Kidney tubule cell (primary cell): Measurements from ENCODE around the gene BCAR3.
A peak's percentile ranks its signal among the peaks of the same experiment; 100 is the strongest.
"Not testable (repeated sequence)": the region's sequence is repeated elsewhere in the genome, so short reads cannot be mapped to it uniquely, and the experiment has no call there.

Experiments
- DNase-seq: peaks from one replicate; pipeline ENCODE4 v3.0.0-alpha.2; 2018; ENCODE audit warnings: low spot score

BCAR3 gene

DNA sequence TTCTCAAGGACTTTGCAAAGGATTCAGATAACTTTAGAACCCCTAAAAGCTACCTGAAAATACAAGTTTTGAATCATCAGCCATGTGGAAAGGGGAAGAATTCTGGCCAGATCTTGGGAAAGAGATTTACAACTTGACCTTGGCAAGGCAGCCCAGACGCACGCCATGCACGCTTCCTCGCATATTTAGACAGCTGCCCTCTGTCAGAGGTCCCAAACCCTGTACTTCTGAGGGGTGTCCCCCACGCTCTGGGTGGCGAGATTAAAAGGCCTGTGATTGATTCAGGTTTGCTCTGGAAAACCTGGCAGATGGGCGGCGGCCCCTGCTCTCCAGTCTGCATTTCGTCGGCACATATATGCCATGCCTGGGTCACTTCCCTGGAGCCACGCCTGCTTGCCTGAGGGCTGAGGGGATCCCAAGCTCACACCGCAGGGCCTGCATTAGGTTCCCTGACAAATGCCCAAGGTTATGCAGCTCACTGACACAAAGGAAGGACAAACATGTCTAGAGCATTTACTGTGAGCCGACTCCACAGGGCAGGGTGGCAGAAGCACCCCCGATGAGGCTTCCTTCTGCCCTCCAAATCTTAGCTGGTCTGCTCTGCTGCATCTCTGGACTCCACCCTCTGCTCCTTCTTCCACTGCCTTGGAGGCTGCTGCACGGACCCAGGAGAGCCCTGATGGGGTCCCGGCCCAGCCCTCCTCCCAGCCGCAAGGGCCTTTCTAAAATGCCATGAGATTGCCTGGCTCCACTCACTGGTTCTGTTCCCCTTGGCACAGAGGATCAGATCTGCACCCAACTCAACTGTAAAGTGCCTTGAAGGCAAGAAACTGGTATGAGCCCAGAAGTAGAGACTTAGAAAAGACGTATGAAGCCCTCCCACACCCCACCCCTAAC lies 103.9 kb downstream of the BCAR3 start:
- DNase-seq, result no peak

- DNase-seq, result no peak
Measured at GRCh38 chr1:93576746-93577145, 104.9 kb downstream of the BCAR3 start.

DNA sequence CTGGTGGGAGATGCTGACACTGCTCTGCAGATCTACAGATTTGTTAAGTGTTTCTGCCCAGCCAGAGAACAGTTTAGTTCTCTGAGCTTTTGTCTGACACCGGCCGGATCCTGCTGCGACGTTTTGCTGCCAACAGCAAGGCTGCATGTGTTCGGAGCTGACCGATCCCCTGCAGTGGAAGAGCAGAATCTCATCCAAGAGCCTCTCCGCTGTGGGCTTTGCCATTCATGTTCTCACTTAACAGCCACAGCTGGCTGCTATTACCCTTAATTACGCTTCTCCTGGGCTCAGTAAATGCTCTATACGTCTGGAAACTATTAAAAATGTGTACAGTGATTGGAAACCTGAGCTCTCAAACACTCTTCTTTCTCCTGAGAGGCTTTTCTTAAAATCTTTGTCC lies 105.3 kb downstream of the BCAR3 start:
- no peak for DNase-seq

- DNase-seq, result no peak
Measured at GRCh38 chr1:93575621-93576284, 105.9 kb downstream of the BCAR3 start.

- DNase-seq, result no peak
Measured at GRCh38 chr1:93574991-93575390, 106.6 kb downstream of the BCAR3 start.

GRCh38 chr1:93574511-93574910 lies 107.1 kb downstream of the BCAR3 start:
- DNase-seq, result no peak

DNA sequence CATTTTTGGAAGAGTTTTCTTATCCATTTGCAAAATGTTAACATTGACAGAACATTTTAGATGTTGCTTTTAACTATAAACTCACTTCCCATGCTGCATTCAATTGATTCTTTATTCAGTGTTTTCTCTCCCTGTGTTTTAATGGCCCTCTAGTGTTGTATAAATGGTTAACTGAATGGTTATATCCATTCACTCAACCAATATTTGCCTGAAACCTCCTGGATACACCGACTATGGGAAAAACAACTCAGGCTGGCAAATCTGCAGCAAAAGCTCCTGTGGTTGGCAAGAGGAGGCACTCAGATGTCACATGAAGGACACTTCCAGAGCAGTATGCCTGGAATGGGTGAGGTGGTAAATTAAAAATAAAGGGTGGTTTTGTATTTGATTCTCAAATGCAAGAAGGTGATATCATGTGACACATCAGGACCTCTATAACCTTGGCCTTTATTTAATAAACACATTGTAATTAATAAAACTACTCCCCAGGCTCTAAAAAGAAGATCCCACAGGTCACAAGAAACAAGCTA lies 107.6 kb downstream of the BCAR3 start:
- DNase-seq, result no peak

- DNase-seq, result no peak
Measured at GRCh38 chr1:93571623-93572310, 109.9 kb downstream of the BCAR3 start.

- DNase-seq, result no peak
Measured at GRCh38 chr1:93569489-93569888, 112.1 kb downstream of the BCAR3 start.

DNA sequence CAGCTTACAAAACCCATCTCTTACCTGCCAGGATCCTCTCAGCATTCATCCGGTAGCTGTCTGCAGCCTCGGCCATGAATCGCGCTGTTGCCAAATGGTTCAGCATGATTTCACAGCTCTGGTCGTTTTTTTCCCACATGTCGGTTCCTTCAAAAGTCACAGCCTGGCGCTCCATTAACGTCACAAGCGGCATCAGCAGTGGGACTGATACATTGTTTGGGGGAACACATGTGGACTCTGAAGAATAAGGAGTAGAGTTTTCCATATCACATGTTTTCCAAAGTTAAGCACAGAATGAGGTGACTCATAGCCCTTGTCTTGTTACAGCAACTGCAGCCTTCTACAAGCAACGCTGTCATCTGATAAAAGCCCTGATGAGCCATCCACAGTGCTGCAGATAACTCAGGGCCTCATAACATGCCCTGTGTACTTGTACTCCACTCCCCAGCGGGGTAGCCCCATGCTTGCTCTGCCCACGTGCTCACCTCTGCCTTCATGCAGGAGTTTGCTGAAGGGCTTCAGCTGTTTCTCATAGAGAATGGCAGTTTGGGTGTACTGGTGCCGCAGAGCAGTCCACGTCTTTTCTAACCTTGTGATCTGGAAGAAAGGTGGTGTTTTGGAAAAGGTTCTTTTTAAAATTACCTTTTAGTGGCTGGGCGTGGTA lies 114.2 kb downstream of the BCAR3 start:
- peak; percentile 82 for DNase-seq

DNA sequence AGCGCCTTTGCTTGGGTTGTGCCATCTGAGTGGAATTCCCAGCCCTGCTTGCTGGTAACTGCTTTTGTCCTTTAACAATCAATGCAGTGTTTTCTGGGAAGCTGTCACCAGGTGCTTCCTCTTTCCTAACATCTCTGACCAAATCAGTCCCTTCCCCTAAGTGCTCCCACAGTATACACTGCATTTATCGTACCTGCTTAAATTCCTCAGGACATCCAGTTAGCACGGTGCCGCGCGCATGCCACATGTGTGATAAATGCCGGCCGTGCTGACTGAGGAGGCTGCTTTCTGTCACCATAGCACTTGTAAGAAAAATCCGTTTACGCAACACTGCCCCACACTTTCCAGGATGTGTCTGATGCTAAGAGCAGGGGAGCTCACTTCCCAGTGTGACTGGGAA lies 115.4 kb downstream of the BCAR3 start:
- no peak for DNase-seq

GRCh38 chr1:93565496-93566206 lies 116.0 kb downstream of the BCAR3 start:
- DNase-seq, result no peak

GRCh38 chr1:93559695-93560094 lies 121.9 kb downstream of the BCAR3 start:
- no peak for DNase-seq

- DNase-seq, result no peak
Measured at GRCh38 chr1:93559045-93559444, 122.6 kb downstream of the BCAR3 start.

DNA sequence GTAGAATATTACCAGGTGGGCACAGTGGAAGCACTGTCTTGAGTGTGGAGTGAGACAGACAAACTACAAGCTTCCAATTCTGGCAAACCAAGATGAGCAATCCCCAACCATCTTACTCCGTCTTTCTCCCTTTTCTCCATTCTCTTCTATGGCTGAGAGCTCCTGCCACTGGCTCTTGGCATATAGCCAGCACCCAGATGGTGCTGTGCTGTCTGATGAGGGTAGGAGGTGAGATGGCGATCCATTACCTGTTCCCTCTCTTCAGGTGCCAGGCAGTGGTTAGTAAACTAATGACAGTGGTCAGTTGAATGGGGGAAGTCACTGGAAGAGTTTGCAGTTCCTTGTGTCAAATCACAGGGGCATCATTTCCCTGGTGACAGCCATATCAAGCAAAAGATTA lies 125.3 kb downstream of the BCAR3 start:
- DNase-seq, result peak; percentile 51

GRCh38 chr1:93554883-93555872 lies 126.5 kb downstream of the BCAR3 start:
- DNase-seq, result no peak

DNA sequence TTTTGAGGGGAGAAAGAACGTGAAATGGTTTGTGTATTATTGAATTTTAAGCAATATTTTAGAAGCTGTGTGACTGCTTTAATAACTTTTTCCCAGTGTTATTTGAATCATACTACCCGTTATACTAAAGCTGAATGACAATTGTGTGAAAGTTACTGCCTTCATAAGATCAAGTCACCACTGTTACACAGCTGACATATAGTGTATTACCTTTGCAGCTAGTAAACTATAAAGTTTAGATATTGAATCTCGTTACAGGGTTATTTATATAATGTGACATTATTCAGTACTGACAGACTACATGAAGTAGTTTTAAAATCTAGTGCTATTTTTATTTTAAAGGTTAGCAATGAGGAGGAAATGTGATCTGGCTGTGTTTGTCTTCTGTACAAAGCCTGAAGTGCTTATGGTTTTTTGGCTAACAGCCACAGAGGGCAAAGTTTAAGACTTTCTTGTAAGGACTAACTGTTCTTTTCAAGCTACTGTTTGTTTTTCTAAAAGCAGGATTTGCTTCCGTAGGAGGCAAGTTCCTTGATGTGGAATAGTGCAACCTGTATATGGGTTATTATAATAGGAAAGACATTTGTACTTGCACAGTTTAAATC lies 127.6 kb downstream of the BCAR3 start:
- not testable (repeated sequence) for DNase-seq

DNA sequence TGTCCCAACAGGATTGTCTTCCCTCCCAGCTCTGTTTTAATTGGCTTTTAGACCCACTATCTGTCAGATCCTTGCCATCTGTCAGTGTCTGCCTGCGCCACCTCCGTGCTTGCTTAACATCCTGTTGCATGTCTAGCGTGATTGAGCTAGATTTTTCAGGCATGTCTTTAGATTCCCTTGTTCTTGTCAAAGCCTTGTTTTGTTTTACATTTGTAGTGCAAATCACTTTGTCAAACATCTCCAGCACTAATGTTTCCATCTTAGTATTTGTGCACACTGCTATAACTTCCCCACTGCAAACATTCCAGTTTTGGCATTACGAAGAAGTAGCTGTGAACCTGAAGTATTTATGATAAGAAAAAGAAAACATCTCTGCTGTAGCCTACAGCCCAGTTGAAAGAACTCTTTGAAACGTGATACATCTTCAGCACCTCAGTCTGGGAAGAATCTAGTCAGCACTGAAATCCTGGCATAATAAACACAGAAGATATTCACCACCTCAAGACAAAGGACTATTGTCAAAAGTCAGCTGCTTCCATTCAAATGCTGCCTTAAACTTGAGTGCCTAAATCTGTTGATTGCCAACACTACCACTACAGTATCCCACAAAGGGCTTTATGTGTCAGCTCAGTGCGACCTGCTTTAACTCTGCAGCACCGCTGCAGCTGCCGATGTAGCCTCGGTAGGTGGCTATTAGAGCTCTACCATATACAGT lies 128.7 kb downstream of the BCAR3 start:
- no peak for DNase-seq

DNA sequence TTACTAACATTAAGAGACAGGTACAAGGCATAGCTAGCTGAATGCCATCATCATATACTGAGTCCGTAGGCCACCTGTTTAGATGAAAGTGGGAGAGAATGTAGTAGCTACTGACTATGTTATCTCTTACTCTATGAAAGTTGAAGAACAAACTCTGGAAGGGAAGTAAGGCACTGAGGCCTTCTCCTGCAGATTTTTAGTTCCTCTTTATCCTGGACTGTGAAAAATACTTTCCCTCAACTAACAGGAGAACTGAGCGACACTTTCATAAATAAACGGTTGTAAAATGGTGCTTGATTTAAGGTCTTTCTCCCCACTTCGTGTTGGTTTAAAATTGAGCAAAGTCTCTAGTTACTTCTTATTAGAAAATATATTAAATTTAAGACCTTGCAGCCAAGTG lies 131.8 kb downstream of the BCAR3 start:
- no peak for DNase-seq
